Stimulated activated naive B cell treated with anti-CD40 and anti-IgM and Interleukin-4, amounts not matched to agents 10 μg/mL and 1 μg/mL and 100 μg/mL, for 72 hours (primary cell): ENCODE data around the gene TESK2.
"Not testable (repeated sequence)": the region's sequence is repeated elsewhere in the genome, so short reads cannot be mapped to it uniquely, and the experiment has no call there.

Experiments used
- ATAC-seq, 2 donors: fragments of 150-1000 bp; cut with Tn5 transposase; replicated peaks; 2 replicates each; pipeline ENCODE4 v1.10.0; 2021; ENCODE audit warnings: moderate library complexity in 1 of 2
- DNase-seq: peaks from one replicate; pipeline ENCODE4 v3.0.0; 2021
- H3K27ac Mint-ChIP-seq: one replicate; pipeline ENCODE4 v1.8.0; 2022; ENCODE audit warnings: mild to moderate bottlenecking, mixed read lengths
- H3K27me3 Mint-ChIP-seq, 2 donors: one replicate each; pipeline ENCODE4 v1.8.0; 2022; ENCODE audit warnings: mixed read lengths in 2 of 2
- H3K36me3 Mint-ChIP-seq, 2 donors: one replicate each; pipeline ENCODE4 v1.8.0; 2022; ENCODE audit warnings: mixed read lengths in 2 of 2, mild to moderate bottlenecking in 1 of 2
- H3K4me1 Mint-ChIP-seq, 2 donors: one replicate each; pipeline ENCODE4 v1.8.0; 2022; ENCODE audit warnings: mixed read lengths in 2 of 2, mild to moderate bottlenecking in 1 of 2
- H3K4me3 Mint-ChIP-seq, 2 donors: one replicate each; pipeline ENCODE4 v1.8.0; 2022; ENCODE audit warnings: mild to moderate bottlenecking in 2 of 2, mixed read lengths in 2 of 2, moderate library complexity in 1 of 2
- H3K9me3 Mint-ChIP-seq, 2 donors: one replicate each; pipeline ENCODE4 v1.8.0; 2022; ENCODE audit warnings: mixed read lengths in 2 of 2, mild to moderate bottlenecking in 1 of 2

The TESK2 gene

DNA sequence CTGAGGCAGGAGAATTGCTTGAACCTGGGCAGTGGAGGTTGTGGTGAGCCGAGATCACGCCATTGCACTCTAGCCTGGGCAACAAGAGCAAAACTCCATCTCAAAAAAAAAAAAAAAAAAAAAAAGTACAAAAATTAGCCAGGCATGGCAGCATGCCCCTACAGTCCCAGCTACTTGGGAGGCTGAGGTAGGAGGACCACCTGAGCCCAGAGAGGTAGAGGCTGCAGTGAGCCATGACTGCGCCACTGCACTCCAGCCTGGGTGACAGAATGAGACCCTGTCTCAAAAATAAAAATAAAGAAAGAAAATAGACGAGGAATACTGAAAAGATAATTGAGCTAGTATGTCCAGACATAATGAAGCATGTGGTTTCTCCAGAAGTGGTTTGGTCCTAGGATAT is 27.4 kb upstream of the TESK2 start:
- not testable (repeated sequence) for DNase-seq, H3K27me3 Mint-ChIP-seq, H3K9me3 Mint-ChIP-seq, H3K27ac Mint-ChIP-seq, ATAC-seq
- peaks cover 32 to 76% of the 10 kb centered on the region in 2 donors for H3K4me1 Mint-ChIP-seq
- H3K36me3 Mint-ChIP-seq = peaks cover 29 to 66% of the 10 kb centered on the region in 2 donors
- peak overlapping the region; percentile 82 to 99 for H3K4me3 Mint-ChIP-seq

DNA sequence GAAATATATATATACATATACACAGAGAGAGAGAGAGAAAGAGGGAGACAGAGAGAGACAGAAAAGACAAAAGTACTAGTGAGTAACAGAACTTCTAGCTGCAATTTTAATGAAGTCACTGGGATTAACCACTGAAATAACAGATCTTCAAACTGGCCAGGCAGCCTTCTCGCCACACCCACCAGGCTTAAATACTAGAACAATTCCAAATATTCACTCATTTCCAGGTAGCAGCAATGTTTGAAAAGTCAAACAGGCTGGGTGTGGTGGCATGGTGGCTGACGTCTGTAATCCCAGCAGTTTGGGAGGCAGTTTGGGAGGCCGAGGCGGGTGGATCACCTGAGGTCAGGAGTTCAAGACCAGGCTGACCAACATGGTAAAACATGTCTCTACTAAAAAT is 25.5 kb upstream of the TESK2 start:
- no peaks in the 10 kb centered on the region for H3K27me3 Mint-ChIP-seq
- no peaks in the 10 kb centered on the region for H3K9me3 Mint-ChIP-seq
- peaks cover 32 to 70% of the 10 kb centered on the region in 2 donors for H3K36me3 Mint-ChIP-seq
- ATAC-seq = no peak
- DNase-seq = no peak
- peak overlapping the region in 1 of 2 donors; percentile 25 for H3K4me3 Mint-ChIP-seq
- H3K4me1 Mint-ChIP-seq = peaks cover 22 to 67% of the 10 kb centered on the region in 2 donors
- H3K27ac Mint-ChIP-seq = peak overlapping the region; percentile 86

DNA sequence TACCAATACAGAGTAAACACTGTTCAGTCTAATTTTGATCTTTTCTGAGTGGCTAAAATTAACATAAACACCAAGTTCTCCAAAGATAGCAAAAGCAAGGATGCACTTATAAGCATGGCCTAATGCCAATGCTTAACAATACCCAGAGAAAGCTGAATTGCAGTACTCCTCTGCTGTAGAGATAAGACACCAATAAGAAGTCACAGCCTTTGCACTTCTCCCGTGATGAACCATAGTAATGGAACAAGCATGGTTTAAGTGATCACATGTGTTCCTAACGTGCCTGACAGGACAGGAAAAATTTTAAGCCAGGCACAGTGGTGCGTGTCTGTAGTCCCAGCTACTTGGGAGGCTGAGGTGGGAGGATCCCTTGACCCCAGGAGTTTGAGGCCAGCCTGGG is 25.1 kb upstream of the TESK2 start:
- peaks cover 22 to 66% of the 10 kb centered on the region in 2 donors for H3K4me1 Mint-ChIP-seq
- peaks cover 30 to 70% of the 10 kb centered on the region in 2 donors for H3K36me3 Mint-ChIP-seq
- DNase-seq (no peak), ATAC-seq (no peak)
- no peak overlapping the region for H3K4me3 Mint-ChIP-seq
- H3K27ac Mint-ChIP-seq = peak overlapping the region; percentile 86
- H3K27me3 Mint-ChIP-seq = no peaks in the 10 kb centered on the region
- no peaks in the 10 kb centered on the region for H3K9me3 Mint-ChIP-seq

DNA sequence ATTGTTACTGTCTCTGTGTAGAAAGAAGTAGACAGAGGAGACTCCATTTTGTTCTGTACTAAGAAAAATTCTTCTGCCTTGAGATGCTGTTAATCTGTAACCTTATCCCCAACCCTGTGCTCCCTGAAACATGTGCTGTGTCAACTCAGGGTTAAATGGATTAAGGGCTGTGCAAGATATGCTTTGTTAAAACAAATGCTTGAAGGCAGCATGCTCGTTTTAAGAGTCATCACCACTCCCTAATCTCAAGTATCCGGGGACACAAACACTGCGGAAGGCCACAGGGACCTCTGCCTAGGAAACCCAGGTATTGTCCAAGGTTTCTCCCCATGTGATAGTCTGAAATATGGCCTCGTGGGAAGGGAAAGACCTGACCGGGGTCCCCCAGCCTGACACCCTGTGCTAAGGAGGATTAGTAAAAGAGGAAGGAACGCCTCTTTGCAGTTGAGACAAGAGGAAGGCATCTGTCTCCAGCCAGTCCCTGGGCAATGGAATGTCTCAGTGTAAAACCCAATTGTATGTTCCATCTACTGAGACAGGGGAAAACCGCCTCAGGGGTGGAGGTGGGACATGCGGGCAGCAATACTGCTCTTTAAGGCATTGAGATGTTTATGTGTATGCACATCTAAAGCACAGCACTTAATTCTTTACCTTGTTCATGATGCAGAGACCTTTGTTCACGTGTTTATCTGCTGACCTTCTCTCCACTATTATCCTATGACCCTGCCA is 22.7 kb upstream of the TESK2 start:
- H3K9me3 Mint-ChIP-seq, H3K27me3 Mint-ChIP-seq, DNase-seq, H3K4me3 Mint-ChIP-seq, ATAC-seq: not testable (repeated sequence)
- H3K4me1 Mint-ChIP-seq = peaks cover 18 to 52% of the 10 kb centered on the region in 2 donors
- peak overlapping the region; percentile 44 for H3K27ac Mint-ChIP-seq
- peaks cover 49 to 72% of the 10 kb centered on the region in 2 donors for H3K36me3 Mint-ChIP-seq

DNA sequence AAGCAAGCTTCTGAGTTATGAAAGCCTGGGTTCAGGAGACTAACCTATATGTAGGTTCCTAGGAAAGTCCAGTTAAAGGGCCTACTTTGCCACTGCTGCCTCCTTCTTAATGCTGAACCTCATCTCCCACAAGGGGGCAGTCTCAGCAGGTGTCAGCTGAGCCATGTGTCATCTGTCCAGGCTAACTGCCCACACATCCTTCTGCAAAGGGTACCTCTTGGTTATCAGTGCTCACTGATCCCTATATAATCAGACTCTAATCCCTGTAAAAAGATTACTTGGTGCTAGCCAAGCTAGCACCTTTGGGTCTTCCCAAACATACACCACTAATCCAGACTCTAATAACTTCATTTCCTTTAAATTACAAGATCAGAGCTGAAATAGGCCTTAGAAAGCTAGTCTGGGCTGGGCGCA is 21.7 kb upstream of the TESK2 start:
- Mint-ChIP-seq H3K27me3 (no peaks in the 10 kb centered on the region), H3K9me3 (no peaks in the 10 kb centered on the region), H3K4me3 (no peak overlapping the region), H3K4me1 (peaks cover 19 to 48% of the 10 kb centered on the region in 2 donors), H3K36me3 (peaks cover 51 to 77% of the 10 kb centered on the region in 2 donors), H3K27ac (peak overlapping the region; percentile 68)
- ATAC-seq (peak; percentile 76 to 85), DNase-seq (peak; percentile 35)

DNA sequence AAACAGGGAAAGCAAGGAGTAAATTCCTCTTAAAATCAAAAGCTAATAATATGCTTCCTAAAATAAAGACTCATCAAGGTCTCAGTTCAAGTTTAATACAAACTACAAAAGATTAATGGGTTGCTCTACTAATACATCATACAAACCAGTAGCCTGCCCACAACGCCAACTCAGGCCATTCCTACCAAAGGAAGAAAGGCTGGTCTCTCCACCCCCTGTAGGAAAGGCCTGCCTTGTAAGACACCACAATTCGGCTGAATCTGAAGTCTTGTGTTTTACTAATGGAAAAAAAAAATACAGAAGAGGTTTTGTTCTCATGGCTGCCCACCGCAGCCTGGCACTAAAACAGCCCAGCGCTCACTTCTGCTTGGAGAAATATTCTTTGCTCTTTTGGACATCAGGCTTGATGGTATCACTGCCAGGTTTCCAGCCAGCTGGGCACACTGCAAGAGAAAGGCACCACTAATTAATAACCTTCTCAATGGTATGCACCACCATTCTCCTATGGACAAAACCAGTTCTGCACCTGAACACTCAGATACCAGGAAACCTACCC is 20.1 kb upstream of the TESK2 start:
- Mint-ChIP-seq H3K9me3 (no peaks in the 10 kb centered on the region), H3K36me3 (peaks cover 39 to 67% of the 10 kb centered on the region in 2 donors), H3K27me3 (no peaks in the 10 kb centered on the region), H3K27ac (peak overlapping the region; percentile 31), H3K4me1 (peaks cover 17 to 35% of the 10 kb centered on the region in 2 donors), H3K4me3 (no peak overlapping the region)
- DNase-seq = no peak
- ATAC-seq = no peak

DNA sequence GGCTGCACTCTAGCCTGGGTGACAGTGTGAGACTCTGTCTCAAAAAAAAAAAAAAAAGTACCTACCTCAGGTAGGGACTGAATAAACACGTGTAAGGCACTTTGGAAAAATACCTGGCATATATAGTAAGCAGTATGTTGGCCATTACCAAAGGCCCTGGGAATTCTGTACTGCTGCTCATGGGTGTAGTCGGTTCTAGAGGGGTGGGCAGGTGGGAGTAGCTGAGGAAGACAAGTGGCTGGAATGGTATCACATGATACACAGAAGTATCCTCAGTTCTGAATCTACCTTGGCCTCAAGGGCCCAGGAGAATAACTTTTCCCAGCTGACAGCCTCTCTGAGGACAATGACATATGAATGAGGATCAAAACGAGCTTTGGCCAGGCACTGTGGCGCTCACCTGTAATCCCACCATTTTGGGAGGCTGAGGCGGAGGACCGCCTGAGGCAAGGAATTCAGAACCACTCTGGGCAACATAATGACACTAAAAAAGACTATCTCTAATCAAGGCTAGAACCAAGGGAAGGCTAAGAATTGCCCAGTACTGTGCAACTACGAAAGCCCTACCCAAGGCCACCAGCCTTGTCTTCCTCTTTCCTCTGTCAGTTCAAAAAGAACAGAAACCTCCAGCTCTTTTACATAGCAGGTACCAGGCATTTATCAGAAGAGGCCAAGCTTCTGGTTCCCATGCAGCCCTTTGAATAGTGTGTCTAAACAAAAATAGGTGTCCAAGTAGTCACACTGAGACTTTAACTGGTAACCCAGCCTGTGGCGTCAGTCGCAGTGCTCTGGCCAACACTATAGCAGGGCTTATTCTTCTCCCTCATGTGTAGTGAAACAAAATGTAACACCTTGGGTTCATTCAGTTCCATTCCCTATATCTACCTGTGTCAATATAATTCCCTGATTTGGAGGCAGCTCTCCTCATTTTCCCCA is 19.3 kb upstream of the TESK2 start:
- ATAC-seq (no peak), DNase-seq (no peak)
- Mint-ChIP-seq H3K4me3 (no peak overlapping the region), H3K27me3 (no peaks in the 10 kb centered on the region), H3K9me3 (no peaks in the 10 kb centered on the region), H3K27ac (no peak overlapping the region), H3K4me1 (peaks cover 13 to 28% of the 10 kb centered on the region in 2 donors), H3K36me3 (peaks cover 32 to 59% of the 10 kb centered on the region in 2 donors)

DNA sequence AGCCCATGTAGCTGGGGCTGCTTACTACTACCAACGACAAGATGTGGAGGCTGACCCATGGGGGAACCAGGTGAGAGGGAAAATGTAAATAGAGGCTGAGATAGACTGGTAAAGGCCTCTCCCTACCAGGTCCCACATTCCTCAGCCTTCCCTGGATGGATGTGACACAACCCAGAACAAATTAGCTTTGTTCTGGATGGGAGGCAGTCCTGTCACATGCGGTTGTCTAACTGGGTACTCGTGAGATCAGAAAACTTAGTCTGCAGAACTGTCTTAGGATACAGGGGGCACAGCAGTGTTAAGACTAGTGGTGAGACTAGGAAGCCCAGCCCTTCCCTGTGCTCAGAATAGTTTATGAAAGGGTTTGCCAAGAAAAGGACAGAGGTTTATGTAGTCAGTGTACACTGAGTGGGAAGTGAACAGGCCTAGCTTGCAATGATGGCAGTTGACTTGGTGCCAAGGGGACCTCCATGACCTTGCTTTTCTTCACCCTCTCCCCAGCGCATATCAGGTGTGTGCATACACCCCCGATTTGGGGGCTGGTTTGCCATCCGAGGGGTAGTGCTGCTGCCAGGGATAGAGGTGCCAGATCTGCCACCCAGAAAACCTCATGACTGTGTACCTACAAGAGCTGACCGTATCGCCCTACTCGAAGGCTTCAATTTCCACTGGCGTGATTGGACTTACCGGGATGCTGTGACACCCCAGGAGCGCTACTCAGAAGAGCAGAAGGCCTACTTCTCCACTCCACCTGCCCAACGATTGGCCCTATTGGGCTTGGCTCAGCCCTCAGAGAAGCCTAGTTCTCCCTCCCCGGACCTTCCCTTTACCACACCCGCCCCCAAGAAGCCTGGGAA is 17.6 kb upstream of the TESK2 start:
- ATAC-seq (peak; percentile 31 to 57), DNase-seq (no peak)
- Mint-ChIP-seq H3K27ac (peak overlapping the region; percentile 79), H3K27me3 (no peaks in the 10 kb centered on the region), H3K4me1 (peaks cover 9 to 11% of the 10 kb centered on the region in 2 donors), H3K4me3 (no peak overlapping the region), H3K36me3 (peaks cover 28 to 43% of the 10 kb centered on the region in 2 donors), H3K9me3 (no peaks in the 10 kb centered on the region)

DNA sequence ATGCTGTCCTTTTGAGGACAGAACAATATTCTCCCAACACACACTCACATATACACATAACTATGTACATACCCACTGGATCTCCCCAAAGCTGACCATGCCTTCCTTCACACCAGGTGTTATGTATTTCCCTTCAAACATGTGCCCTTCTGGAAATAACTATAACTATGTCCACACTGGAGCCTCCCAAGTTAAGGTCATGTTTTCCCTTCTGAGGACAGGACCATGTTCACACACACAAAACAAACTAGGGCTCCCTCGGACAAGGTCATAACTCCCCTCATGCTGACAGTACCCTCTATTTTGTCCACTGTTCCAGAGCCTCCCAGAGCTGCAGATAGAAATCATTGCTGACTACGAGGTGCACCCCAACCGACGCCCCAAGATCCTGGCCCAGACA is 16.9 kb upstream of the TESK2 start:
- Mint-ChIP-seq H3K4me3 (peak overlapping the region in 1 of 2 donors; percentile 18), H3K36me3 (peaks cover 28 to 42% of the 10 kb centered on the region in 2 donors), H3K27me3 (no peaks in the 10 kb centered on the region), H3K27ac (peak overlapping the region; percentile 79), H3K4me1 (peaks cover 5 to 10% of the 10 kb centered on the region in 2 donors), H3K9me3 (no peaks in the 10 kb centered on the region)
- DNase-seq = no peak
- peak in 1 of 2 donors; percentile 4 for ATAC-seq

DNA sequence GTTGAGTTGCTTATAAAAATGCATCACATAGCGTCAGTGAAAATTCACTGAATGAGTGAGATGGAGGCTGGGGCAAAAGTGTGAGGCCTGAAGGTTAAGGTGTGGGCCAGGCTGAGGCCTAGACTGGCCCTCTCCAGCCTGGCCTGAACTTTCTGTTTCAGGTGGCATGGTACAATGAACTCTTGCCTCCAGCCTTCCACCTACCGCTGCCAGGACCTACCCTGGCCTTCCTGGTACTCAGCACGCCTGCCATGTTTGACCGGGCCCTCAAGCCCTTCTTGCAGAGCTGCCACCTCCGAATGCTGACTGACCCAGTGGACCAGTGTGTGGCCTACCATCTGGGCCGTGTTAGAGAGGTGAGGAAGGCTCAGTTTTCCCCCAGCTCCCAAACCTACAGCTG is 16.2 kb upstream of the TESK2 start:
- Mint-ChIP-seq H3K4me3 (no peak overlapping the region), H3K9me3 (no peaks in the 10 kb centered on the region), H3K36me3 (peaks cover 25 to 37% of the 10 kb centered on the region in 2 donors), H3K4me1 (peaks cover 0 to 7% of the 10 kb centered on the region in 2 donors), H3K27ac (peak overlapping the region; percentile 33), H3K27me3 (no peaks in the 10 kb centered on the region)
- no peak for DNase-seq
- no peak for ATAC-seq

DNA sequence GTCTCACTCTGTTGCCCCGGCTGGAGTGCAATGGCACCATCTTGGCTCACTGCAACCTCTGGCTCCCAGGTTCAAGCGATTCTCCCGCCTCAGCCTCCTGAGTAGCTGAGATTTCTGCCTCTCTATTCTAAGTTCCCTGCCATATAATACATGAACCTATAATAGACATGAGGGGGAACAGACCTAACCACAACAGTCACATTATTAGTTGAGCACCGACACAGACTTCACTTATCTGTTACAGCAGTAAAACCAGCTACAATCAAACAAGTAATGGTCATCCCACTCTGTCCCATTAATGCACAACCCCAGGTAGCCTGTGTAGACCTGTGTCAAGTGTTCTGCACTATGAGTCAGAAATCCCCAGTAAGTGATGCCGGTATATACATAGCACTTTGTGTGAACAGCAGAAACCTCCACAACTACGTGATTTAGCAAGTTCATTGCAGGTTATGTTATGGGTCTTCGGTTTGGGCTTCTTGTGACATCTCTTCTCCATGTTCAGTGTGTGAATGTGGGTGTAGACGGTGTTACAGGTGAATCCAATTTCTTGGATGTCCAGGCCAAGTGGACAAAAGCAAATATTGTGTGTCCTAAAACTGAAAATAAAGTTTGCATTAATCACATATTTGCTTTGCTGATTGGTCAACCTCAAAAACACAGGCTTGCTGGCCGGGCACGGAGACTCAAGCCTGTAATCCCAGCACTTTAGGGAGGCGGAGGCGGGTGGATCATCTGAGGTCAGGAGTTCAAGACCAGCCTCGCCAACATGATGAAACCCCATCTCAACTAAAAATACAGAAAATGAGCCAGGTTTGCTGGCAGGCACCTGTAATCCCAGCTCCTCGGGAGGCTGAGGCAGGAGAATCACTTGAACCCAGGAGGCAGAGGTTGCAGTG is 12.7 kb upstream of the TESK2 start:
- peaks cover 28 to 31% of the 10 kb centered on the region in 2 donors for H3K4me1 Mint-ChIP-seq

DNA sequence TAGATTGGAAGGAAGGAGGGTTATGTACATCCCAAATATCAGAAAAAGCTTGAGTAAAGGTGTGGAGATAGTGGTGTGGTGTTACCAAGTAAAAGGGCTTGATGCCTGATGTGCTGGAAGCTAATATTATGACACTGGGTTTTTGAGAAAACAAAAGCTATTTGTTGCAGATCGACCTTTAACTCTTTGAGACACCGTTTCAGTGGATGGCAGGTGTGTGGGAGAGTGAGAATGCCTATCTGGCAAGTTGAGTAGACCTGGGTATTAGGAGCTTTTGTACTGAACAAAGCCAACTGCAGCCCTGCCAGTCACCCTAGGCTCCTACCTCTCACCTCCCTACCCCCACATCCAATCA is 10.5 kb upstream of the TESK2 start:
- H3K4me1 Mint-ChIP-seq = peaks cover 26 to 33% of the 10 kb centered on the region in 2 donors
- no peak for DNase-seq
- H3K27ac Mint-ChIP-seq = no peak overlapping the region
- H3K4me3 Mint-ChIP-seq = peak overlapping the region in 1 of 2 donors; percentile 94
- no peaks in the 10 kb centered on the region for H3K27me3 Mint-ChIP-seq
- peaks cover 4% of the 10 kb centered on the region in 2 donors for H3K36me3 Mint-ChIP-seq
- ATAC-seq = no peak
- no peaks in the 10 kb centered on the region for H3K9me3 Mint-ChIP-seq

More for the DNA sequence above, 12.7 kb upstream of the TESK2 start:
- ATAC-seq (no peak), DNase-seq (no peak)
- Mint-ChIP-seq H3K4me3 (no peak overlapping the region), H3K27ac (no peak overlapping the region), H3K9me3 (no peaks in the 10 kb centered on the region), H3K36me3 (peaks cover 6 to 15% of the 10 kb centered on the region in 2 donors), H3K27me3 (no peaks in the 10 kb centered on the region)

DNA sequence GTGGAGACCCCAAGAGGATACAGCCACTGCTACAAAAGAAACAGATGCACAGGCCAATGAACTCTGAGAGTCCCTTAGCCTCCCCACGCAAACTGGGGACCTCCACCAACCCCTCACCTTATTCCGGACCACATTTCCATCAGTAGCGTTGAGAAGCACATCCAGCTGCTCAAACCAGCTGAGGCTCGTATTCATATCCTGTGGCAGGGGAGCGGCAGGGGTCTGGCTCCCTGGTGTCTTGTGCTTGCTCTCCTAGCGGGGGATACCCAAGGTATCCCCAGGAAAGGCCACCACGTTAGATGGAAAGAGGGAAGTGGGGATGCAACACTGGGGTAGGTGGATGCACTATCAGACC is 8.4 kb upstream of the TESK2 start:
- H3K27ac Mint-ChIP-seq = peak overlapping the region; percentile 96
- H3K4me1 Mint-ChIP-seq = peaks cover 26 to 33% of the 10 kb centered on the region in 2 donors
- DNase-seq = no peak
- no peaks in the 10 kb centered on the region for H3K9me3 Mint-ChIP-seq
- H3K36me3 Mint-ChIP-seq = peaks cover 5 to 6% of the 10 kb centered on the region in 2 donors
- no peaks in the 10 kb centered on the region for H3K27me3 Mint-ChIP-seq
- H3K4me3 Mint-ChIP-seq = peak overlapping the region; percentile 90 to 94
- ATAC-seq = peak; percentile 1
